Neural progenitor cell (in vitro differentiated cells): Measurements from ENCODE around the gene C1orf56. TPM values are rescaled to one million over a fixed set of nuclear protein-coding genes. Genes with fewer than 3 reads are reported as not detected.

Source experiments
- DNase-seq: peaks from one replicate; pipeline ENCODE4 v3.0.0-alpha.2; 2016; ENCODE audit warnings: low spot score
- H2AFZ ChIP-seq: fragments of 200-600 bp; sonication (generic); replicated peaks from 2 replicates; pipeline ENCODE4 v1.6.1; 2016; ENCODE audit warnings: antibody characterized with exemption
- H3F3A ChIP-seq: fragments of 200-600 bp; sonication (generic); 2 replicates; pipeline ENCODE4 v1.6.1; 2016; ENCODE audit warnings: antibody characterized with exemption, low read depth
- H3K27ac ChIP-seq: fragments of 200-600 bp; sonication (generic); 2 replicates; pipeline ENCODE4 v1.5.1; 2016; ENCODE audit warnings: mild to moderate bottlenecking
- H3K27me3 ChIP-seq: fragments of 200-600 bp; sonication (generic); 2 replicates; pipeline ENCODE4 v1.6.1; 2016; ENCODE audit warnings: mild to moderate bottlenecking, moderate library complexity
- H3K36me3 ChIP-seq: fragments of 200-600 bp; sonication (generic); 2 replicates; pipeline ENCODE4 v1.5.1; 2016
- H3K4me1 ChIP-seq: fragments of 200-600 bp; sonication (generic); 2 replicates; pipeline ENCODE4 v1.6.1; 2016; ENCODE audit warnings: mixed run types
- H3K4me2 ChIP-seq: fragments of 200-600 bp; sonication (generic); 2 replicates; pipeline ENCODE4 v1.6.1; 2016
- H3K4me3 ChIP-seq: fragments of 200-600 bp; sonication (generic); 2 replicates; pipeline ENCODE4 v1.5.1; 2016
- H3K79me2 ChIP-seq: fragments of 200-600 bp; sonication (generic); 2 replicates; pipeline ENCODE4 v1.6.1; 2016; ENCODE audit warnings: low read depth
- H3K9ac ChIP-seq: fragments of 200-600 bp; sonication (generic); 2 replicates; pipeline ENCODE4 v1.6.1; 2016
- H3K9me3 ChIP-seq: fragments of 200-600 bp; sonication (generic); 2 replicates; pipeline ENCODE4 v1.5.1; 2016; ENCODE audit warnings: low read depth
- H4K20me1 ChIP-seq: fragments of 200-600 bp; sonication (generic); 2 replicates; pipeline ENCODE4 v1.6.1; 2016; ENCODE audit warnings: low read depth
- H3K27ac Mint-ChIP-seq: 3 replicates; pipeline ENCODE4 v1.8.0; 2021; ENCODE audit warnings: mixed read lengths
- H3K27me3 Mint-ChIP-seq: 2 replicates; pipeline ENCODE4 v1.8.0; 2022; ENCODE audit warnings: low read depth, mild to moderate bottlenecking, inconsistent platforms, moderate library complexity, mixed read lengths; ENCODE audit not compliant: insufficient read depth
- H3K36me3 Mint-ChIP-seq: 3 replicates; pipeline ENCODE4 v1.8.0; 2021; ENCODE audit warnings: mixed read lengths
- H3K4me1 Mint-ChIP-seq: 3 replicates; pipeline ENCODE4 v1.8.0; 2021; ENCODE audit warnings: mixed read lengths
- H3K4me3 Mint-ChIP-seq: 3 replicates; pipeline ENCODE4 v1.8.0; 2021; ENCODE audit warnings: mild to moderate bottlenecking, moderate library complexity, mixed read lengths
- H3K9me3 Mint-ChIP-seq: 3 replicates; pipeline ENCODE4 v1.8.0; 2020; ENCODE audit warnings: mixed read lengths
- EZH2 ChIP-seq: fragments of 200-600 bp; sonication (generic); IDR thresholded peaks from 2 replicates; pipeline ENCODE4 v1.6.1; 2017; ENCODE audit warnings: antibody characterized with exemption, mild to moderate bottlenecking, moderate library complexity
- EZH2phosphoT487 ChIP-seq: fragments of 200-600 bp; sonication (generic); IDR thresholded peaks from 2 replicates; pipeline ENCODE4 v1.6.1; 2017; ENCODE audit warnings: antibody characterized with exemption
- total RNA-seq: library from RNA; depleted of rRNA; stranded (reverse); fragments of >200 nt; gene quantifications from 2 replicates; pipeline ENCODE4 v1.2.3, GENCODE V29; 2015; ENCODE audit warnings: low replicate concordance
- TF ChIP-seq, protein P1 (sequence below): fragments of 200-600 bp; sonication (generic); IDR thresholded peaks from 2 replicates; pipeline ENCODE4 v1.5.1; 2017; ENCODE audit warnings: antibody characterized with exemption, mild to moderate bottlenecking

The C1orf56 gene
- total RNA-seq, 1 donor from 2014 or later = 2.9 TPM

DNA sequence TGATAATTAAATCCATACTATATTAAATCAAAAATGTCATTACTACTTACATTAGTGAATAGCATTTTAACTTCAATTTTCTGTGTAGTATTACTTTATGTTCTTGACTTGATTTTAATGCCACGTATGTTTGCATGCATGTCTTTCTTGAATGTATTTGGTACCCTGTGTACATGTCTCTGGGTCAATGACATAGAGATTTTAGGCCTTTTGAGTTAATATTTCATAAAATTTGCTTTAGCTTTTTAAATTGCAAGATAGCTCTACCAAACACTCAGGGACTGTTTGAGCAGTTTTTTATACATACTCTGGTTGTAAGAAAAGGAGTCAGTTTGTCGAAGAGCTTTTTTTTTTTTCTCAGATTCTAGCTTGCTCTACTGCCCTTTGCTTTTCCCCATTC is 14.2 kb downstream of the C1orf56 start:
- Histone ChIP-seq H3K27ac (no peak overlapping the region), H3F3A (peaks cover 27% of the 10 kb centered on the region), H3K4me2 (peak overlapping the region; percentile 90), H3K36me3 (no peaks in the 10 kb centered on the region), H3K9me3 (no peaks in the 10 kb centered on the region), H3K4me1 (peaks cover 17% of the 10 kb centered on the region), H3K9ac (peak overlapping the region; percentile 31), H3K79me2 (peaks cover 99% of the 10 kb centered on the region), H2AFZ (no peak overlapping the region), H3K4me3 (peak overlapping the region; percentile 89), H4K20me1 (peaks cover 30% of the 10 kb centered on the region), H3K27me3 (no peaks in the 10 kb centered on the region)
- TF ChIP-seq, protein P1, sequence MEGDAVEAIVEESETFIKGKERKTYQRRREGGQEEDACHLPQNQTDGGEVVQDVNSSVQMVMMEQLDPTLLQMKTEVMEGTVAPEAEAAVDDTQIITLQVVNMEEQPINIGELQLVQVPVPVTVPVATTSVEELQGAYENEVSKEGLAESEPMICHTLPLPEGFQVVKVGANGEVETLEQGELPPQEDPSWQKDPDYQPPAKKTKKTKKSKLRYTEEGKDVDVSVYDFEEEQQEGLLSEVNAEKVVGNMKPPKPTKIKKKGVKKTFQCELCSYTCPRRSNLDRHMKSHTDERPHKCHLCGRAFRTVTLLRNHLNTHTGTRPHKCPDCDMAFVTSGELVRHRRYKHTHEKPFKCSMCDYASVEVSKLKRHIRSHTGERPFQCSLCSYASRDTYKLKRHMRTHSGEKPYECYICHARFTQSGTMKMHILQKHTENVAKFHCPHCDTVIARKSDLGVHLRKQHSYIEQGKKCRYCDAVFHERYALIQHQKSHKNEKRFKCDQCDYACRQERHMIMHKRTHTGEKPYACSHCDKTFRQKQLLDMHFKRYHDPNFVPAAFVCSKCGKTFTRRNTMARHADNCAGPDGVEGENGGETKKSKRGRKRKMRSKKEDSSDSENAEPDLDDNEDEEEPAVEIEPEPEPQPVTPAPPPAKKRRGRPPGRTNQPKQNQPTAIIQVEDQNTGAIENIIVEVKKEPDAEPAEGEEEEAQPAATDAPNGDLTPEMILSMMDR = no peak
- TF ChIP-seq EZH2phosphoT487 (no peak), EZH2 (no peak)
- Mint-ChIP-seq H3K27ac (no peak overlapping the region), H3K36me3 (peaks cover 31% of the 10 kb centered on the region), H3K27me3 (peaks cover 5% of the 10 kb centered on the region), H3K4me3 (peak overlapping the region; percentile 93), H3K9me3 (no peaks in the 10 kb centered on the region), H3K4me1 (peaks cover 37% of the 10 kb centered on the region)
- DNase-seq = no peak

DNA sequence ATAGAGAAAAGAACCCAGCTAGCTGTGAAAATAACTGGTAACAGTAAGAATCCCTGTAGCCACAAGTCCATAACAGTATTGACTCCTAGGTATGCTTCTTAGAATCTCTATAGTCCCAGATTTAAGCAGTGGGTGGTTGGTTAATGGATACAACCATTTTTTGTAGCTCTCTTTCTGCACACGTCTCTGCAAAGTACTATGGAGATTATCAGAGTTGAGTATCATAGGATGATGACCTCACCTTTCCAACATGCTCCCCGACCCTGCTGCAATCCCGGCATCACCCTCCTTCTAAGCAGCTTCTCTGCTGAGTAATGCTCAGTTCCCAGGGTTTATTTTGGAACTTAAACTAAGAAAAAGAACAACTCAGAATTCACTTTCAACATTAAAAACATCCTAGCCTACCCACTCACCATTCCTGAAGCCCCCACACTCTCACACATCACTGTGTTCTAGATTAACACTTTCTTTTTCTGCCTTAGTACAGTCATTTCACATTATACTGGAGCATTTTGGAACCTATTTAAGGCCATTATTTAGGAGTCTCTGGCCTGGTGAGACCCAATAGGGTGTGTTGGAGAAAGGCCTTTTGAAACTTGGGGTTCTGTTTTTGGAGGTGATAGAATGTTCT is 15.3 kb downstream of the C1orf56 start:
- Mint-ChIP-seq H3K9me3 (no peaks in the 10 kb centered on the region), H3K27me3 (no peaks in the 10 kb centered on the region), H3K27ac (no peak overlapping the region), H3K4me1 (peaks cover 27% of the 10 kb centered on the region), H3K36me3 (peaks cover 29% of the 10 kb centered on the region), H3K4me3 (peak overlapping the region; percentile 93)
- TF ChIP-seq EZH2 (no peak), EZH2phosphoT487 (no peak)
- TF ChIP-seq, protein P1 = no peak
- no peak for DNase-seq
- Histone ChIP-seq H3K36me3 (no peaks in the 10 kb centered on the region), H3F3A (peaks cover 32% of the 10 kb centered on the region), H3K27ac (no peak overlapping the region), H3K27me3 (no peaks in the 10 kb centered on the region), H2AFZ (no peak overlapping the region), H3K9me3 (no peaks in the 10 kb centered on the region), H3K79me2 (peaks cover 99% of the 10 kb centered on the region), H3K4me2 (peak overlapping the region; percentile 90), H4K20me1 (peaks cover 19% of the 10 kb centered on the region), H3K4me1 (peaks cover 15% of the 10 kb centered on the region), H3K9ac (no peak overlapping the region), H3K4me3 (peak overlapping the region; percentile 89)

DNA sequence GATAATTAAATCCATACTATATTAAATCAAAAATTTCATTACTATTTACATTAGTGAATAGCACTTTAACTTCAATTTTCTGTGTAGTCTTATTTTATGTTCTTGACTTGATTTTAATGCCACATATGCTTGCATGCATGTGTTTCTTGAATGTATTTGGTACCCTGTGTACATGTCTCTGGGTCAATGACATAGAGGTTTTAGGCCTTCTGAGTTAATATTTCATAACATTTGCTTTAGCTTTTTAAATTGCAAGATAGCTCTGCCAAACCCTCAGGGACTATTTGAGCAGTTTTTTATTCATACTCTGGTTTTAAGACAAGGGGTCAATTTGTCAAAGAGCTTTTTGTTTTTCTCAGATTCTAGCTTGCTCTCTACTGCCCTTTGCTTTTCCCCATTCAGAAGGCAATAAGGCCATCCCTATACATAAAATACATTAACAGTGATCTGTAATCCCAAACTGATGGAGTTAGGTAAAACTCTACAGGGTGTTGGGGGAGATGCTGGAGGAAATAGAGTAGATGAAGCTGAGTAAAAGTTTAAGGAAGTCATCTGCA is 17.6 kb downstream of the C1orf56 start:
- H3K4me2 ChIP-seq = no peak overlapping the region
- H3K27ac ChIP-seq = peak overlapping the region; percentile 36
- DNase-seq = no peak
- no peaks in the 10 kb centered on the region for H3K27me3 ChIP-seq
- H3K27me3 Mint-ChIP-seq = no peaks in the 10 kb centered on the region
- H3K79me2 ChIP-seq = peaks cover 93% of the 10 kb centered on the region
- peaks cover 10% of the 10 kb centered on the region for H4K20me1 ChIP-seq
- H3F3A ChIP-seq = peaks cover 47% of the 10 kb centered on the region
- H3K36me3 ChIP-seq = no peaks in the 10 kb centered on the region
- no peak overlapping the region for H3K9ac ChIP-seq
- no peaks in the 10 kb centered on the region for H3K9me3 Mint-ChIP-seq
- no peaks in the 10 kb centered on the region for H3K9me3 ChIP-seq
- H3K27ac Mint-ChIP-seq = no peak overlapping the region
- TF ChIP-seq EZH2phosphoT487 (no peak), EZH2 (no peak)
- TF ChIP-seq, protein P1 = no peak
- peaks cover 28% of the 10 kb centered on the region for H3K4me1 Mint-ChIP-seq
- H3K4me3 ChIP-seq = no peak overlapping the region
- peaks cover 10% of the 10 kb centered on the region for H3K4me1 ChIP-seq
- H3K4me3 Mint-ChIP-seq = no peak overlapping the region
- no peak overlapping the region for H2AFZ ChIP-seq
- peaks cover 36% of the 10 kb centered on the region for H3K36me3 Mint-ChIP-seq
